Suprapubic skin (tissue), 4 donors: Measurements from ENCODE around the gene AMPD3.

Experiments
- CTCF ChIP-seq, 2 donors: fragments of 200-600 bp in 1 of 2; fragments of 450-650 bp in 1 of 2; sonication (generic) in 1 of 2; IDR thresholded peaks; one replicate each; pipeline ENCODE4 v1.5.1; 2016 to 2019; ENCODE audit warnings: antibody characterized with exemption in 2 of 2, mild to moderate bottlenecking in 1 of 2, moderate library complexity in 1 of 2
- EP300 ChIP-seq: sonication (generic); formaldehyde crosslinking; IDR thresholded peaks from one replicate; pipeline ENCODE4 v1.6.1; 2017; ENCODE audit warnings: antibody characterized with exemption
- POLR2A ChIP-seq, 2 donors: fragments of 450-650 bp; IDR thresholded peaks; one replicate each; pipeline ENCODE4 v1.6.1; 2017; ENCODE audit warnings: antibody characterized with exemption in 2 of 2, mild to moderate bottlenecking in 2 of 2, moderate library complexity in 2 of 2
- POLR2AphosphoS5 ChIP-seq, 3 donors: sonication (generic); formaldehyde crosslinking; IDR thresholded peaks; one replicate each; pipeline ENCODE4 v1.6.1; 2017; ENCODE audit warnings: antibody characterized with exemption in 3 of 3

GRCh38 chr11:10533323-10533722, 78.3 kb downstream of the AMPD3 start:
- no peak for TF ChIP-seq POLR2AphosphoS5 (IDR thresholded peaks at IDR 0.05)
- TF ChIP-seq CTCF (IDR thresholded peaks at IDR 0.05), result no peak
- no peak for TF ChIP-seq POLR2A (IDR thresholded peaks at IDR 0.05)
- TF ChIP-seq EP300, result no peak
